SIG-M5 (cell line): ENCODE data around the gene SHF.
A peak's percentile ranks its signal among the peaks of the same experiment; 100 is the strongest.

Source experiments
- DNase-seq: peaks from one replicate; lab custom pipeline; 2025; lab: John Stamatoyannopoulos, UW

Gene SHF

GRCh38 chr15:45169608-45170480 lies 17.9 kb downstream of the SHF start:
- no peak for DNase-seq

- DNase-seq = no peak
These were observed 18.8 kb downstream of the SHF start for GRCh38 chr15:45168751-45169551.

- no peak for DNase-seq
These were observed 19.5 kb downstream of the SHF start for GRCh38 chr15:45168286-45168685.

GRCh38 chr15:45167631-45168205 lies 20.0 kb downstream of the SHF start:
- no peak for DNase-seq

GRCh38 chr15:45166834-45167630 lies 20.7 kb downstream of the SHF start:
- DNase-seq = peak; percentile 29

- no peak for DNase-seq
These were observed 22.2 kb downstream of the SHF start for GRCh38 chr15:45165536-45165935.

GRCh38 chr15:45164914-45165313 lies 22.9 kb downstream of the SHF start:
- no peak for DNase-seq

GRCh38 chr15:45163508-45163856 lies 24.3 kb downstream of the SHF start:
- no peak for DNase-seq

- DNase-seq = no peak
These were observed 24.8 kb downstream of the SHF start for GRCh38 chr15:45162771-45163507.

GRCh38 chr15:45161666-45162065 lies 26.1 kb downstream of the SHF start:
- no peak for DNase-seq

GRCh38 chr15:45157974-45158373 lies 29.8 kb downstream of the SHF start:
- no peak for DNase-seq

GRCh38 chr15:45156744-45157455 lies 30.9 kb downstream of the SHF start:
- DNase-seq = no peak

GRCh38 chr15:45155739-45156138 lies 32.0 kb downstream of the SHF start:
- DNase-seq = no peak

- DNase-seq = no peak
These were observed 35.6 kb downstream of the SHF start for GRCh38 chr15:45151998-45152828.

GRCh38 chr15:45150997-45151396 lies 36.8 kb downstream of the SHF start:
- DNase-seq = no peak

- no peak for DNase-seq
These were observed 37.3 kb downstream of the SHF start for GRCh38 chr15:45150481-45150880.

GRCh38 chr15:45149060-45149459 lies 38.7 kb downstream of the SHF start:
- no peak for DNase-seq

GRCh38 chr15:45148076-45149059 lies 39.4 kb downstream of the SHF start:
- DNase-seq = no peak

GRCh38 chr15:45147606-45148005 lies 40.2 kb downstream of the SHF start:
- DNase-seq = no peak
